ENCODE data around the gene ADD3.
A peak's percentile ranks its signal among the peaks of the same experiment; 100 is the strongest.

Gene ADD3

GRCh38 chr10:110069502-110069982 lies 61.8 kb downstream of the ADD3 start:
- ATAC-seq, result peak; percentile 78 to 81

GRCh38 chr10:110073896-110074295 lies 66.1 kb downstream of the ADD3 start:
- no peak for ATAC-seq

GRCh38 chr10:110074298-110074697 lies 66.5 kb downstream of the ADD3 start:
- no peak for ATAC-seq

GRCh38 chr10:110074758-110075671 lies 67.2 kb downstream of the ADD3 start:
- ATAC-seq, result no peak

GRCh38 chr10:110075686-110076085 lies 67.9 kb downstream of the ADD3 start:
- no peak for ATAC-seq

- peak; percentile 50 to 67 for ATAC-seq
Observed at GRCh38 chr10:110076559-110077318, 69.0 kb downstream of the ADD3 start.

- ATAC-seq, result peak; percentile 56 to 61
Observed at GRCh38 chr10:110077436-110078130, 69.8 kb downstream of the ADD3 start.

- ATAC-seq, result no peak
Observed at GRCh38 chr10:110078317-110078716, 70.5 kb downstream of the ADD3 start.

- ATAC-seq, result peak in 1 of 2 donors; percentile 13
Observed at GRCh38 chr10:110081911-110082310, 74.1 kb downstream of the ADD3 start.

- ATAC-seq, result no peak
Observed at GRCh38 chr10:110083884-110084283, 76.1 kb downstream of the ADD3 start.

GRCh38 chr10:110087682-110088081 lies 79.9 kb downstream of the ADD3 start:
- ATAC-seq, result no peak

- no peak for ATAC-seq
Observed at GRCh38 chr10:110088367-110089104, 80.8 kb downstream of the ADD3 start.

GRCh38 chr10:110091830-110092229 lies 84.0 kb downstream of the ADD3 start:
- ATAC-seq, result no peak

GRCh38 chr10:110093722-110094121 lies 85.9 kb downstream of the ADD3 start:
- ATAC-seq, result no peak

- no peak for ATAC-seq
Observed at GRCh38 chr10:110094786-110095185, 87.0 kb downstream of the ADD3 start.

GRCh38 chr10:110101464-110102144 lies 93.8 kb downstream of the ADD3 start:
- ATAC-seq, result peak; percentile 80 to 92

GRCh38 chr10:110103921-110104461 lies 96.2 kb downstream of the ADD3 start:
- ATAC-seq, result no peak

- ATAC-seq, result no peak
Observed at GRCh38 chr10:110105873-110106272, 98.1 kb downstream of the ADD3 start.

- ATAC-seq, result no peak
Observed at GRCh38 chr10:110107430-110107829, 99.6 kb downstream of the ADD3 start.

- no peak for ATAC-seq
Observed at GRCh38 chr10:110107887-110108286, 100.1 kb downstream of the ADD3 start.

GRCh38 chr10:110109511-110109910 lies 101.7 kb downstream of the ADD3 start:
- ATAC-seq, result no peak
